NCI-H1092 (cell line): ENCODE results near the gene SERINC5.
"Not testable (repeated sequence)": the region's sequence is repeated elsewhere in the genome, so short reads cannot be mapped to it uniquely, and the experiment has no call there.

Experiments used
- DNase-seq: peaks from one replicate; lab custom pipeline; 2025; lab: John Stamatoyannopoulos, UW

SERINC5 gene

DNA sequence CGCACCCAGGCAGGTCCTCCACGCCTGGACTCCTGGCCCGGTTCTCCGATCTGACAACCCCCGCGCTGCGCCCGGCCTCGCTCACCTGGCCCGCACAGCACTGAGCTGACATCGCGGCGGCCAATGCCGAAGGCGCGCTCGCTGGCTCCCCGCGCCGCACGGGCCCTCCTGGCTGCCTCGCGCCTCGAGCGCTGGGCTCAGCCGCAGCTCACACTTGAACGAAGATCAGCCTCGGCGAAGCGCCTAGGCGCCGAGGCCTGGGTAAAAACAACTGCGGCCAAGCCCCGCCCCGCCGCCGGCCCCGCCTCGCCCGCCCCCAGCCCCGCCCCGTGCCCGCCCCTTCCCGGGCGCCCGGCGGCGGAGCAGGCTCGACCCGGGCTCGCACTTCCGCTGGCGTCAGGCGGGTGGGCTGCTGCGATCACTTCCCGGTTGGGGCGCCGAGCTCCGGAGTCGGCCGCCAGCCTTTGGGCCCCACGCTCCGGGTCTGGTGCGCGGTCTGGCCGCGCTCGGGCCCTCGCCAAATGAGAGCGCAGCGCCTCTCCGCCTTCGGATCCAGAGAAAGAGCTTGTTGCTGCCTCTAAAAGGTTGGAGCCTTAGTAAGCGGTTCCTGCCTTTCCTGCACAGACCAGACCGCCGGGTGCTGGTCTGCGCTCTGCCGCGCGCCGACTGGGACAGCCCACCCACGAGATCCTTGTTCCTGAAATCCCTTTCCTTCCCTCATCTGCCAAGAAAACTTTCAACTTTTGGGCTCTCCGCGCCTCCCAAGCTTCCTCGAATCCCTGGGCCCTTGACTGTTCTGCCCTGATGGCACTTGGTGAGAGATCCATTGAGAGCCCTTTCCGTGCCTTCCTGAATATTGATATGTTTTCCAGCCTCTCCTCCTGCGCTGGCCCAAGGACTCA is at the start of gene SERINC5:
TSS of gene SERINC5 (minus strand) at position 238 of the 902 bp plus-strand sequence. CDS start at position 112, 126 bp downstream.
- DNase-seq = peak; percentile 7

DNA sequence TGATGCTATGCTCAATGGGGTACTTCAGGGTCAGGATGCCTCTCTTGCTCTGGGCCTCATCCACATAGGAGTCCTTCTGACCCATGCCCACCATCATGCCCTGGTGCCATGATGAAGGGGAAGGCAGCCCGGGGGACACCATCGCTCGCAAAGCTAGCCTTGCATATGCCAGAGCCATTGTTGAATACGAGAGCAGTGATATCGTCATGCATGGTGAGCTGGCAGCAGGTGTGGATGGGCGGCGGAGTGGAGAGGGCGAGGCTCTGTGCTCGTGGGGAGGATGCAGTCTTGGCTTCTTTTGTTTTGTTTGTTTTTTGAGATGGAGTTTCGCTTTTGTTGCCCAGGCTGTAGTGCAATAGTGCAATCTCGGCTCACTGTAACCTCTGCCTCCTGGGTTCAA is 46.8 kb upstream of the SERINC5 start:
- no peak for DNase-seq

DNA sequence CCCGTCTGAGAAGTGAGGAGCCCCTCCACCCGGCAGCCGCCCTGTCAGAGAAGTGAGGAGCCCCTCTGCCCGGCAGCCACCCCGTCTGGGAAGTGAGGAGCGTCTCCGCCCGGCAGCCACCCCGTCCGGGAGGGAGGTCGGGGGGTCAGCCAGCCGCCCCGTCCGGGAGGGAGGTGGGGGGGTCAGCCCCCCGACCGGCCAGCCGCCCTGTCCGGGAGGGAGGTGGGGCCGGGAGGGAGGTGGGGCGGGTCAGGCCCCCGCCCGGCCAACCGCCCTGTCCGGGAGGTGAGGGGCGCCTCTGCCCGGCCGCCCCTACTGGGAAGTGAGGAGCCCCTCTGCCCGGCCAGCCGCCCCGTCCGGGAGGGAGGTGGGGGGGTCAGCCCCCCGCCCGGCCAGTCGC is 45.5 kb upstream of the SERINC5 start:
- not testable (repeated sequence) for DNase-seq

DNA sequence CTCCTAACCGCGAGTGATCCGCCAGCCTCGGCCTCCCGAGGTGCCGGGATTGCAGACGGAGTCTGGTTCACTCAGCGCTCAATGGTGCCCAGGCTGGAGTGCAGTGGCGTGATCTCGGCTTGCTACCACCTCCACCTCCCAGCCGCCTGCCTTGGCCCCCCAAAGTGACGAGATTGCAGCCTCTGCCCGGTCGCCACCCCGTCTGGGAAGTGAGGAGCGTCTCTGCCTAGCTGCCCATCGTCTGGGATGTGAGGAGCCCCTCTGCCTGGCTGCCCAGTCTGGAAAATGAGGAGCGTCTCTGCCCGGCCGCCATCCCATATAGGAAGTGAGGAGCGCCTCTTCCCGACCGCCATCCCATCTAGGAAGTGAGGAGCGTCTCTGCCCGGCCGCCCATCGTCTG is 44.9 kb upstream of the SERINC5 start:
- DNase-seq = not testable (repeated sequence)

DNA sequence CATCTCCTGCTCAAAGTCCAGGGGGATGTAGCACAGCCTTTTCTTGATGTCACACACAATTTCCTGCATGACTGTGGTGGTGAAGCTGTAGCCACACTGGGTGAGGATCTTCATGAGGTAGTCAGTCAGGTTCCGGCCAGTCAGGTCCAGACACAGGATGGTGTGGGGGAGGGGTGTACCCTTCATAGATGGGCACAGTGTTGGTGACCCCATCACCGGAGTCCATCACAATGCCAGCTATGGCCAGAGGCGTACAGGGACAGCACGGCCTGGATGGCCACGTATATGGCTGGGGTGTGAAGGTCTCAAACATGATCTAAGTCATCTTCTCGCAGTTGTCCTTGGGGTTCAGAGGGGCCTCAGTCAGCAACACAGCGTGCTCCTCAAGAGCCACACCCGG is 44.3 kb upstream of the SERINC5 start:
- no peak for DNase-seq

DNA sequence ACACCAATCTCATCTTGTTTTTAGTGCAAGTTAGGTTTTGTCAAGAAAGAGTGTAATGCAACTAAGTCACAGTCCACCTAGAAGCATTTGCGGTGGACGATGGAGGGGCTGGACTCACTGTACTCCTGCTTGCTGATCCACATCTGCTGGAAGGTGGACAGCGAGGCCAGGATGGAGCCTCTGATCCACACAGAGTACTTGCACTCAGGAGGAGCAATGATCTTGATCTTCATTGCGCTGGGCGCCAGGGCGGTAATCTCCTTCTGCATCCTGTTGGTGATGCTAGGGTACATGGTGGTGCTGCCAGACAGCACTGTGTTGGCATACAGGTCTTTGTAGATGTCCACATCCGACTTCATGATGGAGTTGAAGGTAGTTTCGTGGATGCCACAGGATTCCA is 43.8 kb upstream of the SERINC5 start:
- DNase-seq = no peak

DNA sequence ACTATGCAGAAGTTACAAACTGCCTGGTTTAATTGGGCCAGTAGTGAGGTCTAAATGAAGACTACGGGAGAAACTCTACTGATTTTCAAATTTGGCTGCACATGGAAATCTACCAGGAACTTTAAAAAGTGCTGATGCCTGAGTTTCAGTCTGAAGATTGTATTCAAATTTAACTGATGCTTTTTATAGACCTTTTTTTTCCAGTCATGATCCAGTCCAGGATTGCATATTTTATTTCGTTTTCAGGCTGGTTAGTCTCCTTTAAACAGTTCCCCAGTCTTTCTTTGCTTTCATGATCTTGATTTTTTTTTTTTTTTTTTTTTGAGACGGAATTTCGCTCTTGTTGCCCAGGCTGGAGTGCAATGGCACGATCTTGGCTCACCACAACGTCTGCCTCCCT is 40.3 kb upstream of the SERINC5 start:
- no peak for DNase-seq

DNA sequence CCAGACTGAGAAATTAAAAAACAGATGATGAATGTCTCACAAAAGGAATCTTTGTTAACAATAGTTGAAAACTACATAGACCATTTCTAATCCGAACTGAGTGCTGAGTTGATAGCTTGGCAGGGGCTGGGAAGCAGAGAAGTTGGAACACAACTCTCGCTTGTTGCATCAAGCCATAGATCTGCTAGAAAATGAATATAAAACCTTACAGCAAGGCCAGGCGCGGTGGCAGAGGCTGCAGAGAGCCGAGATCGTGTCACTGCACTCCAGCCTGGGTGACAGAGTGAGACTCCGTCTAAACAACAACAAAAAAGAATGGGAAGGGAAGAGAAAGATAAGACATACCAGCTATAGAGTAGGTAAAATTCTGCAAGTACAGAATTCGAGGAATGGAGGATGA is 35.9 kb upstream of the SERINC5 start:
- DNase-seq = no peak

DNA sequence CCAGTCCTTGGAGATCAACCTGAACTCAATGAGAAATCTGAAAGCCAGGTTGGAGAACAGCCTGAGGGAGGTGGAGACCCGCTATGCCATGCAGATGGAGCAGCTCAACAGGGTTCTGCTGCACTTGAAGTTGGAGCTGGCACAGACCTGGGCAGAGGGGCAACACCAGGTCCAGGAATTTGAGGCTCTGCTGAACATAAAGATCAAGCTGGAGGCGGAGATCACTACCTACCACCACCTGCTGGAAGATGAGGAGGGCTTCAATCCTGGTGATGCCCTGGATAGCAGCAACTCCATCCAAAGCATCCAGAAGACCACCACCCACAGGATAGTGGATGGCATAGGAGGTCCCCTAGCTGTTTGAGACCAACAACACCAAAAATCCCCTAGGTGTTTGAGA is 33.5 kb upstream of the SERINC5 start:
- DNase-seq = no peak

DNA sequence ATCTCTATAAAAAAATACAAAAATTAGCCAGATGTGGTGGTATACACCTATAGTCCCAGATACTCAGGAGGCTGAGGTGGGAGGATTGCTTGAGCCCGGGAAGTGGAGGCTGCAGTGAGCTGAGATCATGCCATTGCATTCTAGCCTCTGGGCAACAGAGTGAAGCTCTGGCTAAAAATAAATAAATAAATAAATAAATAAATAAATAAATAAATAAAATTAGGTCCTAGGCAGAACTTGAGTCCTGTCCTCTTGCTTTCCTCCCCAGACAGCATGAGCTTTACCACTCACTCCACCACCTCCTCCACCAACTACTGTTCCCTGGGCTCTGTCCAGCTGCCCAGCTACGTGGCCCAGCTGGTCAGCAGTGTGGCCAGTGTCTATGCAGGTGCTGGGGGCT is 32.3 kb upstream of the SERINC5 start:
- no peak for DNase-seq

DNA sequence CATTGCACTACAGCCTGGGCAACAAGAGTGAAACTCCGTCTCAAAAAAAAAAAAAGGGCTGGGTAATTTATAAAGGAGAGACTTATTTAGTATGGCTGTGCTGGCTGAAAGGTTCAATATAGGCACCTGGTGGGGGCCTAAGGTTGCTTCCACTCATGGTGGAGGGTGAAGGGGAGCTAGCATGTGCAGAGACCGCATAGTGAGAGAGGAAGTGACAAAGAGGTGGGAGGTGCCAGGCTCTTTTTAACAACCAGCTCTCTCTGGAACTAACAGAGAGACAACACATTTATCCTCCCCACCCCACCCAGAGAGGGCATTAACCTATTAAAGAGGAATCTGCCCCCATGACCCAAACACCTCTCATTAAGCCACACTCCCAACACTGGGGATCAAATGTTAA is 28.9 kb upstream of the SERINC5 start:
- DNase-seq = no peak

DNA sequence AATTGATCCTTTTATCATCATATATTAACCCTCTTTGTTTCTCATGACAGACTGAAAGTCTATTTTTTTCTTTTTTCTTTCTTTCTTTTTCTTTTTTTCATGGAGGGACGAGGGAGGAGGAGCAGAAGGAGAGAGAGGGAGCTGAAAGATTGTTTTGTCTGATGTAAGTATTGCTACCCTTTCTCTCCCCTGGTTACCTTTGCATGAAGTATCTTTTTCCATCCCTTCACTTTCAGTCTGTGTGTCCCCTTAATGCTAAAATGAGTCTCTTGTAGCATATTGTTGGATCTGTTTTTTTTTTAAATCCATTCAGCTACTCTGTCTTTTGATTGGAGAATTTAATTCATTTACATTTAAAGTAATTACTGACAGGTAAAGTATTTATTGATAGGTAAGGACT is 27.5 kb upstream of the SERINC5 start:
- no peak for DNase-seq

DNA sequence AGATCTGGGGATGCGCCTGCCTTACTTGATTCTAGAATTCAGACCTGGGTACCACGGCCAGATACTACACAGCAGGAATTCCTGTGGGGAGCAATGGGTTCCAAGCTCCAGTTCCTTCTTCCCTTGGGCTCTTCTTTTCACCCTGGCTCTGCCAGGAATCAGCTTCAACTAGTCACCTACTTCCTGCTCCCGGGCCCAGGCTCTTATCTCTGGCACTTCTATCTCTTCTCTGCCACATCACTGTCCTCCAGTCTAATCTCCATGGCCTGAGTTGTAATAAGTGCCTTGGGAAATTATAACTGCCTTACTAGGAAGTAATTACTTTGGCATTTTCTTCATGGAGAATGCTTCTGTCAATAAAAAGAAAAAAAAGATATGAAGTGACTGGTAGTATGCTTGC is 26.2 kb upstream of the SERINC5 start:
- no peak for DNase-seq

DNA sequence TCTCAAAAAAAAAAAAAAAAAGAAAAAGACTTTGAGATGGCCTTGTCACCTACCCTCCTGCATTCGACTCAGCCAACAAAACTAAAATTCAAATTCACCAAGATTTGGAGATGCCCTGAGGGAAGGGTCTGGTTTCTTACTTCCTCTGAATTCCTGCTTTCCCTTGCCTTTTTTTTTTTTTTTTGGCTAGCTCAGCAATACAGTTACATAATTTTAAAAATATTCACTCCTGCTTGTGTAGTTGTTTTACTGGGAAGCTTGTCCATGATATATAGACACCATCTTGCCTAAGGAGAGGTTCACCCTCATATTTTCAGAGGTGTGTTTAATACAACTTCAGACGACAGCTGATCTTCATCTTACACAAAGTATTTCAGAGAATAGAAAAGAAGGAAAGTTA is 21.3 kb upstream of the SERINC5 start:
- no peak for DNase-seq

DNA sequence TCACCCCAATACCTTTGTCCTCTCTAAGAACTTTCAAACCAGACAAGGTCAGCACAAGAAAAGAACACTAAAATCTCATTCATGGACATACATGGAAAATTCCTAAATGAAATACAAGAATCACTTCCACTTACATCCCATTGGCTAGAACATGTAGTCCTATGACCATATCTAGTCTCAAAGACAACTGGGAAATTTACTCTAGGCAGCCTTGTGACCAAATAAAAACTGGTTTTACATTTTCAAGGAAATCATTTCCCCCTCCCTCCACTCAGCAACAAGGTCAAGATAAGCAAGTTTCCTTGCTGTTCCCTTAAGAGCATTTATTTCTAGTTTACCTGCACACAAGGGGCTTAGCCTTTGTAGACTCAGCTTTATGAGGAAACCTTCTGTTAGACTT is 20.3 kb upstream of the SERINC5 start:
- no peak for DNase-seq

DNA sequence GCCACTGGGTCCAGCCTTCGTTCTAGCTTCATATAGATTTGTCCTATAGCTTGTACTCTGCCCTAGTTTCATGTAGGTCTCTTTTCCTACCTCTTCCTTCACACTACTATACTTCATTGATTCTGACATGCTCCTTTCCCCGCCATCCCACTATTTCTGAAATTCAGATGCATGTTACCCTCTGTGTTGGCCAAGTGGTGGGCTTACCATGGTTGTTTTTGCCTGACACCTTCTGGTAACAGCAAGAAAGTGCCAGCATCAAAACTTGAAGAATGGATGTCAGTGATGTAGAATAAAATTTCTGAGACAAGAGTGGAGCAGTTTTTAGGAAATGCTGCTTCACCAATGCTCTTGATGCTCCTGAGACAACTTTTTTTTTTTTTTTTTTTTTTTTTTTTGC is 19.5 kb upstream of the SERINC5 start:
- DNase-seq = peak; percentile 12

DNA sequence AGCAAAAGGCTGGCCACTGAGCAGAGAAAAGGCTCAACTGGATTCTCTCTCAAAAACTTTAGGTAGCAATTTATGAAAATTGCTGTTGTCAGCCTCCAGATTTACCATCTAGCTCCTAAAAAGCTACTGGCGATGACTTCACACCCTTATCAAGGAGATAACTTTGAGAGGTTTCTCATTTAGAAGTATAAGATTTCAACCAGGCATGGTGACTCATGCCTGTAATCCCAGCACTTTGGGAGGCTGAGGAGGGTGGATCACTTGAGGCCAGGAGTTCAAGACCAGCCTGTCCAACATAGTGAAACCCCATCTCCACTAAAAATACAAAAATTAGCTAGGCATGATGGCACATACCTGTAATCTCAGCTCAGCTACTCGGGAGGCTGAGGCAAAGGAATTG is 14.7 kb upstream of the SERINC5 start:
- not testable (repeated sequence) for DNase-seq

DNA sequence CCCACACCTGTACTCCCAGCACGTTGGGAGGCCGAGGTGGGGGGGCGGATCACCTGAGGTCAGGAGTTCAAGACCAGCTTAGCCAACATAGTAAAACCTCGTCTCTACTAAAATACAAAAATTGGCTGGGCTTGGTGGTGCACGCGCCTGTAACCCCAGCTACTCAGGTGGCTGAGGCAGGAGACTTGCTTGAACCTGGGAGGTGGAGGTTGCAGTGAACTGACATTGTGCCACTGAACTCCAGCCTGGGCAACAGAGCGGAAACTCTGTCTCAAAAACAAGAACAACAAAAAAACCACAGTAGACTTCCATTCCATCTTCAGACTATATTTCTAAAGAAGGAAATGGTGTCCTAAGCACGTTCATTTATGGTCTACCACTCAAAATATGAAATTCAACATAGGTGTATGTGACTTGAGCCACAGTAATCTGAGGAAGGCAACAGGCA is 14.2 kb upstream of the SERINC5 start:
- no peak for DNase-seq

DNA sequence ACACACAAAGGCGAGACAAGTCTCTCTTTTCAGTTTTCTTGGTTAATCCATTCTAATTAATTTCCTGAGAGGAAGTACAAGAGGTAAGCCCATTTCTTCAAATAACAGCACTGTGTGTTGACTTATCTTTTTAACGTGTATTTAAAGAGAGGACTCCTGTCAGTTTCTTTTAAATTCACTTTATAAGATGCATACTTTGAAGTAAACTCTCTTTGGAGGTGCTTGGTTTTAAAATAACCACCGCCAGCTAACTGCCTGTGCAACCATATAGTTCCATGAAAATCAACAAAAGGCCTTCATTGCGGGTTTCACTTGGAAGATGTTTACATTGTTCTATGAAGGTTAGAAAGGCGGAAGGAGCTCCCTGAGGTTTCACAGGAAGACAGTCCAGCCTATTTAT is 13.1 kb upstream of the SERINC5 start:
- DNase-seq = no peak

DNA sequence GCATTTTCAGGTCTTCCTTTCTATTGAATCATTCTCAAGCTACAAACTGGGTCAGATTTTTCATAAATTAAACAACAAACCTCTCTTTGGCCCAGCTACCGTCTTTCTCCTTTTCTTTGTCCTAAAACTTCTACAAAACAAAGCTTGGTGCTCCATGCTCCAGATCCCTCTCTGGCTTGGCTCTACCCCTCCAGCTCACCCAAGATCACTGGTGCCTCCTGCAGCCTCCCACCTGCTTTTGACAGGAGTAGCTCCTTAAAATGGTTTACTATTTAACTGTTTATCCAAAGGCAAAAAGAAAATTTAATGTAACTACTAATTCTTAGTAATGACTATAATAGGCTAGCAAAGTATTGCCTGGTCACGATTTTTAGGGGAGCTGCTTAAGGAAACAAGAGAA is 10.7 kb upstream of the SERINC5 start:
- no peak for DNase-seq

DNA sequence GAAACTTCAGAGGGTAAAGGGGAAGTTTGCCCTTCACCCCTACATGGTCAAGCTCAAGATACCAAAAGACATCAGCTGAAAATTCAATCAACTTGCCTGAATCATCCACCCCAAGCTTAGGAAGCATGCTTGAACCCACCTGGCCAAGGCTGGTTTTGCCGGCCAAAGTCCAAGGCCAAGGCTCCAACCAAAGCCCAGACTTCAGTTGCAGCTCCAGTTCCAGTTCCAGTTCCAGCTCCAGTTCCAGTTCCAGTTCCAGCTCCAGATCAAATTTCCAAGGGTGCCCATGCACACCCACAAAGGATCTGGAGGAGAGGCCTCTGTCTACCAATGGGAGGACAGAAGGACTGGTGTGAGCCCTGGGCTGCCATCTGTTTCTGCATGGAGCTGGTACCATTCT is 4.6 kb upstream of the SERINC5 start:
- no peak for DNase-seq

DNA sequence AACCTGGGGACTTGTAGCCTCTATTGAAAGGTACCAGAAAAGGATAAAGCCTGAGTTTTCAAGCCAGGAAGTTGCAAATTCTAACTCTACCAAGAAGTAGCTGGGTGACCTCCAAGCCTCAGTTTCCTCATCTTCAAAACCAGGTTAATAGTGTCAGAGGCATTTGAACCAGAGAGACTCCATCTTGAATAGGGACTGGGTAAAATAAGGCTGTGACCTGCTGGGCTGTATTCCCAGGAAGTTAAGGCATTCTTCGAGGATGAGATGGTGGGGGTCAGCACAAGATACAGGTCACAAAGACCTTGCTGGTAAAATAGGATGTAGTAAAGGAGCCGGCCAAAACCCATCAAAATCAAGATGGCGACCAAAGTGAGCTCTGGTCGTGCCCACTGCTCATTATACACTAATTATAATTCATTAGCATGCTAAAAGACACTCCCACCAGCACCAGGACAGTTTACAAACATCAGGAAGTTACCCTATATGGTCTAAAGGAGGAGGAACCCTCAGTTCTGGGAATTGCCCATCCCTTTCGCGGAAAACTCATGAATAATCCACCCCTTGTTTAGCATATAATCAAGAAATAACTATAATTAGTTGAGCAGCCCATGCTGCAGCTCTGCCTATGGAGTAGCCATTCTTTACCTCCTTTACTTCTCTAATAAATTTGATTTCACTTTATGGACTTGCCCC is 3.8 kb upstream of the SERINC5 start:
- DNase-seq = no peak

DNA sequence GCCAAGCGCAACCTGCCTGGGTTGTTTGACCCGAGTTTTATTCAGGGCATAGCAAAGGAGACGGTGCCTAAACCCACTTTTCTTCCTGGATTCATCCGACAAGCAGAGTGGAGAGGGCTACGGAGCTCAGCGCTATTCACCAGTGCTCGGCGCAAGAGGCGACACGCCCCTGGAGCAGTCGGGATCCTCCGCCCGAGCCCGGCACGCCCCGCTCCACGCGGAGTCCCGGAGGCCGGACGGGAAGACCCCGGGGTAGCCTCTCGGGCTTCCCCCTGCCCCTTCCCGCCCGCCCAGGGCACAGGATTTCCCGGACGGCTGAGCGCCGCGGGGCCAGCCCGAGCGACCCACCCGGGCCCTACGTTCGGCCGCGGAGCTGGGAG is 427 bp downstream of the SERINC5 start:
- DNase-seq = no peak
